HAP-1 (cell line): ENCODE measurements around the gene EFNB3.

Experiments
- DNase-seq, 2 experiments: peaks; one replicate each; pipeline ENCODE4 v3.0.0-alpha.2; 2016 to 2020; ENCODE audit warnings: low spot score in 2 of 2
- H3K27me3 ChIP-seq: fragments of 250-450 bp; sonication (Bioruptor Pico); 2 replicates; pipeline ENCODE4 v1.5.1; 2020; ENCODE audit warnings: low read depth, mild to moderate bottlenecking, moderate library complexity
- H3K36me3 ChIP-seq: fragments of 250-450 bp; sonication (Bioruptor Pico); replicated peaks from 2 replicates; pipeline ENCODE4 v1.5.1; 2020; ENCODE audit warnings: mild to moderate bottlenecking
- H3K4me1 ChIP-seq: fragments of 250-450 bp; sonication (Bioruptor Pico); 2 replicates; pipeline ENCODE4 v1.5.1; 2020; ENCODE audit warnings: mild to moderate bottlenecking
- H3K4me3 ChIP-seq: fragments of 250-450 bp; sonication (Bioruptor Pico); 2 replicates; pipeline ENCODE4 v1.5.1; 2020; ENCODE audit warnings: mild to moderate bottlenecking, moderate library complexity
- H3K9me3 ChIP-seq: fragments of 250-450 bp; sonication (Bioruptor Pico); 2 replicates; pipeline ENCODE4 v1.5.1; 2020; ENCODE audit warnings: mild to moderate bottlenecking, moderate library complexity
- in situ Hi-C: fragments of 300-500 bp; cut with MboI; formaldehyde crosslinking; loops from 3 replicates; pipeline ENCODE4 v1.14.3; 2020; ENCODE audit warnings: low sequenced_read_pairs, inconsistent platforms, mixed read lengths

Gene EFNB3

DNA sequence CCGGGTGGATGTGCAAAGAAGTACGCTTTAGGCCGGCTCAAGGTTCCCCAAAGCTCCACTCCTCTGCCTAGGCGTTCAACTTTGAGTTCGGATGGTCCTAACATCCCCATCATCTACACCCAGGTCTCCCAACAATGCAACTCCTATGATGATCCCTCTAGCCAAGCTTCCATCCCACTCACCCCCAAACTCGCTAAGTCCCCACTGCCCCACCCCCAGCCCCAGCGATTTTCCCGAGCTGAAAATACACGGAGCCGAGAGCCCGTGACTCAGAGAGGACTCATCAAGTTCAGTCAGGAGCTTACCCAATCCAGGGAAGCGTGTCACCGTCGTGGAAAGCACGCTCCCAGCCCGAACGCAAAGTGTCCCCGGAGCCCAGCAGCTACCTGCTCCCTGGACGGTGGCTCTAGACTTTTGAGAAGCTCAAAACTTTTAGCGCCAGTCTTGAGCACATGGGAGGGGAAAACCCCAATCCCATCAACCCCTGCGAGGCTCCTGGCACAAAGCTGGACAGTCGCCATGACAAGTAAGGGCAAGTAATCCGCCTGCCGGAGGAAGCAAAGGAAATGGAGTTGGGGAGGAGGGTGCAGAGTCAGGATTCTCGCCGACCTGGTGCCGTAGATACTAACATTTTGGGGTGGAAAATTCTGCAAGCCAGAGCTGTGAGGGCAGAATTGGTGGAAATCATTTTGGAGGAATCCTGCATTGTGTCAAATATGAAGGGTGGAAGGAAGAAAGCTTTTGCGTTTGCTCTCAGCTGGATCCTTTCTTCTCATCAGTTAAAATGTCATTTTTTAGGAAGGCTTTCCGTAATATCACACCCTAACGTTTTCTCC lies 17.7 kb upstream of the EFNB3 start, which contains the start of gene TP53:
TSS of gene TP53 (minus strand) at position 419 of the 836 bp plus-strand sequence. CDS start 10,896 bp downstream, outside the sequence.
- H3K9me3 ChIP-seq = no peaks in the 10 kb centered on the region
- in situ Hi-C loops = no loop called here
- peak within 1 kb of the TSS; percentile 84 for H3K4me3 ChIP-seq
- peaks cover 14% of the 10 kb centered on the region for H3K36me3 ChIP-seq
- H3K4me1 ChIP-seq = peaks cover 22% of the 10 kb centered on the region
- no peaks in the 10 kb centered on the region for H3K27me3 ChIP-seq
- DNase-seq = peak; percentile 95

DNA sequence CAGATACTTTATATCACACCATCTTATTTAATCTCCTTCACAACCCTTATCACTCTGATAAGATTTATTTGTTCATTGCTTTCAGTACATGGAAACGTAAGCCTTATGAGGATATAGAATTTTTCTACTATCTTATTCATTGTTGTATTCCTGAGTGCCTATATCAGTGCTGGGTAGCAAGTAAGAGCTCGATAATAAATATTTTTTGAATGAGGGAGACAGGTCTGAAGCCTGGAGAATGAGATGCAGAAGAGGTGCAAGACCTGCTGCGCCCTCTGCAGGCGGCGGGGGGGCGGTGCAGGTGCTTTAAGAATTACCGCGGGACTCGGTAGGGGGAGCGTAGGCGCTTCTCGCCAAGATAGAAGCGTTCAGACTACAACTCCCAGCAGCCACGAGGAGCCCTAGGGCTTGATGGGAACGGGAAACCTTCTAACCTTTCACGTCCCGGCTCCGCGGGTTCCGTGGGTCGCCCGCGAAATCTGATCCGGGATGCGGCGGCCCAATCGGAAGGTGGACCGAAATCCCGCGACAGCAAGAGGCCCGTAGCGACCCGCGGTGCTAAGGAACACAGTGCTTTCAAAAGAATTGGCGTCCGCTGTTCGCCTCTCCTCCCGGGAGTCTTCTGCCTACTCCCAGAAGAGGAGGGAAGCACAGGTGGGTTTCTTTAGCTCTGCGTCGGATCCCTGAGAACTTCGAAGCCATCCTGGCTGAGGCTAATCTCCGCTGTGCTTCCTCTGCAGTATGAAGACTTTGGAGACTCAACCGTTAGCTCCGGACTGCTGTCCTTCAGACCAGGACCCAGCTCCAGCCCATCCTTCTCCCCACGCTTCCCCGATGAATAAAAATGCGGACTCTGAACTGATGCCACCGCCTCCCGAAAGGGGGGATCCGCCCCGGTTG lies 16.8 kb upstream of the EFNB3 start, which contains the start of gene WRAP53:
TSS of gene WRAP53 (plus strand) at position 570 of the 900 bp plus-strand sequence. CDS start at position 742, 172 bp downstream.
- Histone ChIP-seq H3K4me1 (peaks cover 22% of the 10 kb centered on the region), H3K9me3 (no peaks in the 10 kb centered on the region), H3K36me3 (peaks cover 14% of the 10 kb centered on the region), H3K27me3 (no peaks in the 10 kb centered on the region), H3K4me3 (peak within 1 kb of the TSS; percentile 84)
- in situ Hi-C loops = no loop called here
- peak; percentile 97 to 99 for DNase-seq

DNA sequence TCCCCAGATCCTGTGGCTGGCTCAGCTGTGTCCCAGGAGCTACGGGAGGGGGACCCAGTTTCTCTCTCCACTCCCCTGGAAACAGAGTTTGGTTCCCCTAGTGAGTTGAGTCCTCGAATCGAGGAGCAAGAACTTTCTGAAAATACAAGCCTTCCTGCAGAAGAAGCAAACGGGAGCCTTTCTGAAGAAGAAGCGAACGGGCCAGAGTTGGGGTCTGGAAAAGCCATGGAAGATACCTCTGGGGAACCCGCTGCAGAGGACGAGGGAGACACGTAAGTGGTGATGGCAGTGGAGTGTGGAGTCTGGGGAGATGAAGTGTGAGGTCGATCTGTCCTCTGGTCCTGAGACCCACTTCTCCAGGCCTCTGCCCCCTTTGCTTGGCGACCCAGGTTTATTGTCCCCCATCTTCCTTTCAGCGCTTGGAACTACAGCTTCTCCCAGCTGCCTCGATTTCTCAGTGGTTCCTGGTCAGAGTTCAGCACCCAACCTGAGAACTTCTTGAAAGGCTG lies 16.1 kb upstream of the EFNB3 start:
- Histone ChIP-seq H3K27me3 (no peaks in the 10 kb centered on the region), H3K4me3 (peak overlapping the region; percentile 84), H3K9me3 (no peaks in the 10 kb centered on the region), H3K4me1 (peaks cover 22% of the 10 kb centered on the region), H3K36me3 (peaks cover 17% of the 10 kb centered on the region)
- in situ Hi-C loops = no loop called here
- no peak for DNase-seq

DNA sequence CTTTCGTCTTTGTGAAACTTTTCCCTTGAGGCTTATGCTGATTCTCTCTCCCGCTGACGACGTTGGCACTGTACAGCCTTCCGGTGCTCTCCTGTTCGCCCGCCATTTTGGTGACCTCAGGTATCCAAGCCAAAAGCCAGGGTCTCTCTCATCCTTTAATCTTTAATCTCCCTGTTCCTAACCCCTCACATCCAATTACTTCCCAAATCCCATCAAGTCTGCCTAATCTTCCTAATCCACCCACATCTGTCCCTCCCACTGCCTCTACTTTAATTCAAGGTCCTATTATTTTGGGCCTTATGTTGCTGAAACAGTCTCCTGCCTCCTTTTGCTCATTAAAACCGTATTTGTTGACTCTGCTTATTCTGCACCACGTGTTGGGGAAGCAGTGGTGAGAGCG lies 9.4 kb upstream of the EFNB3 start:
- Histone ChIP-seq H3K36me3 (peaks cover 15% of the 10 kb centered on the region), H3K9me3 (no peaks in the 10 kb centered on the region), H3K4me1 (no peaks in the 10 kb centered on the region), H3K27me3 (no peaks in the 10 kb centered on the region), H3K4me3 (no peak overlapping the region)
- in situ Hi-C loops = no loop called here
- DNase-seq = no peak

DNA sequence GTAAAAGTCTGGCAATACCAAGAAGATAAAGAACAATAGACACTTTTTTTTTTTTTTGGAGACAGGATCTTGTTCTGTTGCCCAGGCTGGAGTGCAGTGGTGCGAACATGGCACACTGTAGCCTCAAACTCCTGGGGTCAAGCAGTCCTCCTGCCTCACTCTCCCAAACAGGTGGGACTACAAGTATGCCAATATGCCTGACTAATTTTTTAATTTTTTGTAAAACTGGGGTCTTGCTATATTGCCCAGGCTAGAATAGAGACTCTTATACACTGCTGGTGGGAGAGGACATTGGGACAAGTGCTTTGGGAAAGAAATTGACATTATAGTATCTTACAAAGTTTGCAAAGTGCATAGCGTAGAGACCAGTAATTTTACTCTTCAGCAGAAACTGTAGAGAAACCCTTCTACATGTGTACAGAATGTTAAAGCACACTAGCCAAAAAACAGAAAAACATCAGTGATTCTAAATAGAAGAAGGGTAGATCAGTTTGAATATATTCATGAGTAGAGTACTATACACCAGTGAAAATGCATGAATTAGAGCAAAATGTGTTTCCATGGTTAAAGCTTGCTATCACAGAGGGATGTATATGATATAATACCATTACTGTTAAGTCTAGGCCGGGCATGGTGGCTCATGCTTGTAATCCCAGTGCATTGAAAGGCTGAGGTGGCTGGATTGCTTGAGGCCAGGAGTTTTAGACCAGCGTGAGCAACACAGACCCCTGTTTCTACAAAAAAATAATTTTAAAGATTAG lies 7.0 kb upstream of the EFNB3 start:
- Histone ChIP-seq H3K27me3 (no peaks in the 10 kb centered on the region), H3K4me1 (no peaks in the 10 kb centered on the region; the same call in 1 of the 2 replicates), H3K36me3 (peaks cover 27% of the 10 kb centered on the region), H3K9me3 (no peaks in the 10 kb centered on the region), H3K4me3 (no peak overlapping the region)
- in situ Hi-C loops = no loop called here
- no peak for DNase-seq

DNA sequence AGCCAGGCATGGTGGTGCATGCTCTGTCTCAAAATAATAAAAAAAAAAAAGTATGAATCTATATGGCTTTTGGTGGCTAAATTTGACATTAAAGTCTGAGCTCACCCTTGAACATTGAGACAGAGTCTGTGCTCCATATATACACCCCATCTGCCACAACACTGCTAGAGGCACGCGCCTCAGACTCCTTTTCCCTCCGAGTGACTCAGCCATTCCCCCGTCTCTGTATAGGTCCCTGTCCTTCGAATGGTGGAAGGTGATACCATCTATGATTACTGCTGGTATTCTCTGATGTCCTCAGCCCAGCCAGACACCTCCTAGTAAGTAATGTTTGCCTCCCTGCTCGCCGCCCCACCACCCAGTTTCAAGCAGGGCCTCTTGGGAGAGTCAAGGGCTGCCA lies 4.5 kb upstream of the EFNB3 start:
- H3K27me3 ChIP-seq = no peaks in the 10 kb centered on the region
- peaks cover 22% of the 10 kb centered on the region for H3K36me3 ChIP-seq
- in situ Hi-C loops = no loop called here
- no peak overlapping the region for H3K4me3 ChIP-seq
- no peaks in the 10 kb centered on the region for H3K9me3 ChIP-seq
- no peak for DNase-seq
- peaks cover 12% of the 10 kb centered on the region for H3K4me1 ChIP-seq

DNA sequence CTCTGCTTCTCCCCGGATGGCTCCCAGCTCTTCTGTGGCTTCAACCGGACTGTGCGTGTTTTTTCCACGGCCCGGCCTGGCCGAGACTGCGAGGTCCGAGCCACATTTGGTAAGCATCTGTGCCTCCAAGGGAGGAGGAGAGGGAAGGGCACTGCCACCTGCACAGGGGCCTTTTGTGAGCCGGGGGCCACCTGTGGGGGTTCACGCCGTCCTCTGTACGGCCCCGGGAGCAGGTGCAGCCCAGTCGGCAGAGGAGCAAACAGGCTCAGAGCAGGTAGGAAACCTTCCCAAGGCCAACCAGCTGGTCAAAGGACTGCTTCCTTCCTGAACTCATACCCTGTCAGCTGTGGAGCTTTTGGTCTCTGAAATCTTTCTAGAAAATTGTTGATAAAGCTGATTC lies 3.3 kb upstream of the EFNB3 start:
- H3K36me3 ChIP-seq = peaks cover 18% of the 10 kb centered on the region
- no peak overlapping the region for H3K4me3 ChIP-seq
- in situ Hi-C loops = no loop called here
- DNase-seq = no peak
- no peaks in the 10 kb centered on the region for H3K9me3 ChIP-seq
- no peaks in the 10 kb centered on the region for H3K27me3 ChIP-seq
- peaks cover 12% of the 10 kb centered on the region for H3K4me1 ChIP-seq

DNA sequence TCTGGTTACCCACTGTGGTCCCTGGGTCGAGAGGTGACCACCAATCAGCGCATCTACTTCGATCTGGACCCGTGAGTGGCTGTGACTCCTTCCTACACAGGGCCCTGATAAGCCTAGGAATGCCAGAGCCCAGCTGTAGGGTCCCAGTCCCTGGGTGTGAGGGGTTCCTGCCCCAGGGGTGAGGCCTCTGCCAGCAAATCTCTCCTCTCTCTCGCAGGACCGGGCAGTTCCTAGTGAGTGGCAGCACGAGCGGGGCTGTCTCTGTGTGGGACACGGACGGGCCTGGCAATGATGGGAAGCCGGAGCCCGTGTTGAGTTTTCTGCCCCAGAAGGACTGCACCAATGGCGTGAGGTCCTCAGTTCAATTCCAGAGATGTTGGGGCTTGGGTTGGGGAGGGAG lies 2.2 kb upstream of the EFNB3 start:
- in situ Hi-C loops = no loop called here
- H3K4me1 ChIP-seq = peaks cover 12% of the 10 kb centered on the region
- no peak overlapping the region for H3K4me3 ChIP-seq
- no peaks in the 10 kb centered on the region for H3K9me3 ChIP-seq
- H3K27me3 ChIP-seq = no peaks in the 10 kb centered on the region
- peaks cover 18% of the 10 kb centered on the region for H3K36me3 ChIP-seq
- DNase-seq = no peak

DNA sequence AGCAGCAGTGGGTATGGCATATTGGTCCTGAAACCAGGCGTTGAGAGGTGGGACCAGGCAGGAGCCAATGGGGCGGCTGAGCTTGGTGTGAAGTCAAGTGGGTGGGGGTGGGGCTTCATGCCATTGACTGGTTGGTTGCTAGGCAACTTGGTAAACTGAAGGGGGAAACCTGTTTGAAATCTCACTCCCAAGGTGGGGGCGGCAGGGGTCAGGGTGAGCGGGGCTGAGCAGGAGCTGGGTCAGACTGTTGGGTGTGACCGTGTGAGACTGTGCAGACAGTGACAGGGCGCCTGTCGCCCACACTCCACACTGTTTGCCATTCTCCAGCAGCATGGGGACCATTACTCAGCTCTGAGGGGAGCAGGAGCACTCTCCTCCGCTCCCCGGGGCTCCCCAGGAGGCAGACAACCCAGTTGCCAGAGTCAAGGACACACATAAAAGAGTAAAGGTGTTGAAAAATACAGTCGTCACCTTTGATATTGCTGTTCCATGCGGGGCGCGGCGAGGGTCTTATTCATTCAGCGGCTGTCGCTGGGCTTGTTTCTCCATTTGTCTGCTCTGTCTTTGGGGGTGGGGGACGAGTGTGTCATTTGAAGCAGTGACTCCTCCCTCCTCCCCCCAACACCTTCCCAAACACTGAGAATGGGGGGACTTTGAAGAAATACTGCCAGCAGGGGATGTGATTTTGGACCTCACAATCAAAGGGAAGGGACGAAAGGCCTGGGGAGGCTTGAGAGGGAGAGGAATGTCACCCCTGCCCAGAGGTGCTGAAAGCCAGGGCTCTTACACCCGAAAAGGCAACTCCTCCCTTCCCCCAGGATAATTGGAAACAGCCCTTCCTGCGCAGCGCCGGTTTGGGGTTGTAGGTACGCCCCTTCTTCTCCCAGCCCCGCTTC lies 1.2 kb upstream of the EFNB3 start:
- DNase-seq = peak; percentile 70 to 84
- in situ Hi-C loops = no loop called here
- no peaks in the 10 kb centered on the region for H3K9me3 ChIP-seq
- no peaks in the 10 kb centered on the region for H3K27me3 ChIP-seq
- H3K4me1 ChIP-seq = peaks cover 12% of the 10 kb centered on the region
- H3K4me3 ChIP-seq = no peak overlapping the region
- H3K36me3 ChIP-seq = peaks cover 13% of the 10 kb centered on the region

DNA sequence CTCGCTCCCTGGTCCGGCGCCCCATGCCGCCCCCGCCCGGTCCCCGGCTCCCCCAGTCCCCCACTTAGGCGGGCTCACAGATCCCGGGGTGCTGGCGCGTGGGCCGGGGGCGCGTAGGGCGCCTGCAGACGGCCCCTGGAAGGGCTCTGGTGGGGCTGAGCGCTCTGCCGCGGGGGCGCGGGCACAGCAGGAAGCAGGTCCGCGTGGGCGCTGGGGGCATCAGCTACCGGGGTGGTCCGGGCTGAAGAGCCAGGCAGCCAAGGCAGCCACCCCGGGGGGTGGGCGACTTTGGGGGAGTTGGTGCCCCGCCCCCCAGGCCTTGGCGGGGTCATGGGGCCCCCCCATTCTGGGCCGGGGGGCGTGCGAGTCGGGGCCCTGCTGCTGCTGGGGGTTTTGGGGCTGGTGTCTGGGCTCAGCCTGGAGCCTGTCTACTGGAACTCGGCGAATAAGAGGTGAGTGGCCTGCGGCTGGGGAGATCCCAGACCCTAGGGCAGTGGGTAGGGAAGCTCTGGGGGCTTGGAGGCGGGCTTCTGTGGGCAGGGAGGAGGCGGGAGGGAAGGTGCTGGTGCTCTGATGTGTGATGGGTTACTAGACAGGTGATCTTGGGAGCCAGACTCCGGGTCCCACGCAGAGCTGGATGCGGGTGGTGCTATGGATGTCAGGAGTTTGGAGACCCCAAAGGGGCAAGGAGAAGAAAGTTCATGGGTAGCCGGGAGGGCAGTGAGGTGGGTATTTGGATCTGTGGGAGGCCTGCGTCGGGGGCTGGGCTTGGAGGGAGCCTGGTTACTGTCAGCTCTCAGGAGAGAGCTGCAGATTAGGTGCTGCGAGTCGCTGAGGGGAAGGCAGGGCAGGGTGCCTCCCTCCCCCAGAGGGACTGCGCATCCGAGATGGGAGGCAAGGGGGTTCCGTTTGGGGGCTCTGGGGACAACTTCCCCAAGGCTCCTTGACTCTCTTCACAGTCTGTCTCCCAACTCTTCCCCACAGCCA lies 560 bp downstream of the EFNB3 start:
- Histone ChIP-seq H3K27me3 (no peaks in the 10 kb centered on the region), H3K36me3 (peaks cover 13% of the 10 kb centered on the region), H3K4me1 (peaks cover 12% of the 10 kb centered on the region), H3K4me3 (peak overlapping the region; percentile 51), H3K9me3 (no peaks in the 10 kb centered on the region)
- in situ Hi-C loops = no loop called here
- DNase-seq = peak in 1 of 2 experiments; percentile 46

DNA sequence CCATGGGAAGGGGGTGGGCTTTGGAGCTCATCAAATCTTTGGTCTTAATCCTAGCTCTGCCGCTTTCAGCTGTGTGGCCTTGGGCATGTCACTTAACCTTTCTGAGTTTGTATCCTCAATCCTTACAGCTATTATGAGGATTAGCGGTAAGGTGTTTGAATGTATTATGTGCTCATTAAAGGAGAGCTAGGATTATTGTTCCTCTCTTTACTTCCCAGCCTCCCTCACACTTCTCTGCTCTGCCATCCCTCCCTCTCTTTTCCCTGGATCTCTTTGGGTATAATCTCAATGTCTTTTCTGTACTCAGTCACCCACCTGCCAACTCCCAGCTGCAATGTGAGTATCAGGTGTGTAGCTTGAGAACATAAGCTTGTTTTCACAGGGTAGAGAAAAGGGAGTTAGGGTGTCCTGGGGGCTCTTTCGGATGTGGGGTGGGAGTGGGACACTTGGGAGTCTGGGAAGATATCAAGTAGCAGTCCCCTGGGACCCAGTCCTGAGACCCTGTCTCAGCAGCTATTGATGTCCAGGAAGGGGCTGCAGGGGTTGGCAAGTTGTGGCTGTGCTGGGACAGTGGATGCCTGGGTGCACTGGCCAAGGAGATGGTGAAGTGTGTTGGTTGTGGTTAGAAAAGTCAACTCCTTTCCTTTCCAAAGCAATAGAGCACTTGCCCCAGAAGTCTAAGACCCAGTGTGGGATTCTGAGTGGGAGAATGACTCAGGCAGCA lies 1.8 kb downstream of the EFNB3 start:
- peaks cover 12% of the 10 kb centered on the region for H3K4me1 ChIP-seq
- no peak overlapping the region for H3K4me3 ChIP-seq
- H3K27me3 ChIP-seq = no peaks in the 10 kb centered on the region
- peaks cover 8% of the 10 kb centered on the region; the same call in 1 of the 2 replicates for H3K36me3 ChIP-seq
- no peak for DNase-seq
- in situ Hi-C loops = no loop called here
- no peaks in the 10 kb centered on the region for H3K9me3 ChIP-seq
